ENCODE data around the gene MYH14.

MYH14 gene

DNA sequence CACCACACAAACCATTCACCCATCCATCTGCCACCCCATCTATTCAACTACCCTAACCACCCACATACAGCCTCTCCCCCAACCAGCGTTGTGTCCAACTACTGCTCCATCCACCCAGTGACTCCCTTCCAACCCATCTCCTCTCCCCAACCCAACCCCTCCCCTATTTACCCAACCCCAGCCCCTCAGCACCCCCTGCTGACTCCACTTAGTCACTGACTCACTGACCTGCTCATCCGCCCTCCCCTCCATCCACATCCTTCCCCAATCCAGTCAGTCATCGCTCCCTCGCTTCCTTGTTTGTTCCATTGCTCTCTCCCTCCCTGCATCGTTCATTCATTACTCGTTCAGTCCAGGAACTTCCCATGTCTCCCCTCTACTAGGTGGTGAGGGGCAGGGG lies 86.6 kb downstream of the MYH14 start:
- no peak overlapping the region for H3K27ac ChIP-seq (ENCODE audit: low read depth, low read length)
- H3K27me3 ChIP-seq (ENCODE audit: insufficient read depth, low read length) = peaks cover 9% of the 10 kb centered on the region; the same call in 1 of the 2 replicates
- H3K79me2 ChIP-seq (ENCODE audit: control insufficient read depth, insufficient read depth, low read length, unreplicated experiment) = no peaks in the 10 kb centered on the region
- H3K4me1 ChIP-seq (ENCODE audit: control insufficient read depth, insufficient read depth, low read length, unreplicated experiment) = no peaks in the 10 kb centered on the region
- no peak overlapping the region for H2AFZ ChIP-seq (ENCODE audit: low read length, unreplicated experiment)
- H3K36me3 ChIP-seq (ENCODE audit: insufficient read depth, low read length) = no peaks in the 10 kb centered on the region
- no peak overlapping the region for H3K4me3 ChIP-seq (ENCODE audit: low read depth, low read length)

- no peak overlapping the region for H2AFZ ChIP-seq (ENCODE audit: low read length, unreplicated experiment)
- H3K4me1 ChIP-seq (ENCODE audit: control insufficient read depth, insufficient read depth, low read length, unreplicated experiment) = no peaks in the 10 kb centered on the region
- no peaks in the 10 kb centered on the region for H3K79me2 ChIP-seq (ENCODE audit: control insufficient read depth, insufficient read depth, low read length, unreplicated experiment)
- H3K27ac ChIP-seq (ENCODE audit: low read depth, low read length) = no peak overlapping the region
- no peak overlapping the region for H3K4me3 ChIP-seq (ENCODE audit: low read depth, low read length)
- no peaks in the 10 kb centered on the region for H3K36me3 ChIP-seq (ENCODE audit: insufficient read depth, low read length)
- peaks cover 4% of the 10 kb centered on the region; the same call in 1 of the 2 replicates for H3K27me3 ChIP-seq (ENCODE audit: insufficient read depth, low read length)
Measured at GRCh38 chr19:50290775-50291174, 87.4 kb downstream of the MYH14 start.

GRCh38 chr19:50292216-50292827 lies 88.9 kb downstream of the MYH14 start:
- Histone ChIP-seq H3K27ac (ENCODE audit: low read depth, low read length) (no peak overlapping the region), H3K79me2 (ENCODE audit: control insufficient read depth, insufficient read depth, low read length, unreplicated experiment) (no peaks in the 10 kb centered on the region), H3K4me1 (ENCODE audit: control insufficient read depth, insufficient read depth, low read length, unreplicated experiment) (no peaks in the 10 kb centered on the region), H2AFZ (ENCODE audit: low read length, unreplicated experiment) (no peak overlapping the region), H3K36me3 (ENCODE audit: insufficient read depth, low read length) (no peaks in the 10 kb centered on the region), H3K27me3 (ENCODE audit: insufficient read depth, low read length) (peaks cover 3% of the 10 kb centered on the region; the same call in 1 of the 2 replicates), H3K4me3 (ENCODE audit: low read depth, low read length) (no peak overlapping the region)

- Histone ChIP-seq H3K36me3 (ENCODE audit: insufficient read depth, low read length) (no peaks in the 10 kb centered on the region), H3K27me3 (ENCODE audit: insufficient read depth, low read length) (peaks cover 3% of the 10 kb centered on the region; the same call in 1 of the 2 replicates), H3K4me1 (ENCODE audit: control insufficient read depth, insufficient read depth, low read length, unreplicated experiment) (no peaks in the 10 kb centered on the region), H3K27ac (ENCODE audit: low read depth, low read length) (no peak overlapping the region), H3K4me3 (ENCODE audit: low read depth, low read length) (no peak overlapping the region), H2AFZ (ENCODE audit: low read length, unreplicated experiment) (no peak overlapping the region), H3K79me2 (ENCODE audit: control insufficient read depth, insufficient read depth, low read length, unreplicated experiment) (no peaks in the 10 kb centered on the region)
Measured at GRCh38 chr19:50293263-50294004, 90.0 kb downstream of the MYH14 start.

- H3K36me3 ChIP-seq (ENCODE audit: insufficient read depth, low read length) = no peaks in the 10 kb centered on the region
- no peak overlapping the region for H3K4me3 ChIP-seq (ENCODE audit: low read depth, low read length)
- no peaks in the 10 kb centered on the region for H3K27me3 ChIP-seq (ENCODE audit: insufficient read depth, low read length)
- H3K27ac ChIP-seq (ENCODE audit: low read depth, low read length) = no peak overlapping the region
- no peaks in the 10 kb centered on the region for H3K4me1 ChIP-seq (ENCODE audit: control insufficient read depth, insufficient read depth, low read length, unreplicated experiment)
- no peak overlapping the region for H2AFZ ChIP-seq (ENCODE audit: low read length, unreplicated experiment)
- H3K79me2 ChIP-seq (ENCODE audit: control insufficient read depth, insufficient read depth, low read length, unreplicated experiment) = no peaks in the 10 kb centered on the region
Measured at GRCh38 chr19:50300051-50300450, 96.6 kb downstream of the MYH14 start.

GRCh38 chr19:50300814-50301606 lies 97.6 kb downstream of the MYH14 start:
- H2AFZ ChIP-seq (ENCODE audit: low read length, unreplicated experiment) = no peak overlapping the region
- H3K27ac ChIP-seq (ENCODE audit: low read depth, low read length) = peak overlapping the region; percentile 56; the same call in 1 of the 2 replicates
- H3K36me3 ChIP-seq (ENCODE audit: insufficient read depth, low read length) = no peaks in the 10 kb centered on the region
- no peaks in the 10 kb centered on the region for H3K79me2 ChIP-seq (ENCODE audit: control insufficient read depth, insufficient read depth, low read length, unreplicated experiment)
- no peaks in the 10 kb centered on the region for H3K27me3 ChIP-seq (ENCODE audit: insufficient read depth, low read length)
- no peak overlapping the region for H3K4me3 ChIP-seq (ENCODE audit: low read depth, low read length)
- H3K4me1 ChIP-seq (ENCODE audit: control insufficient read depth, insufficient read depth, low read length, unreplicated experiment) = no peaks in the 10 kb centered on the region

DNA sequence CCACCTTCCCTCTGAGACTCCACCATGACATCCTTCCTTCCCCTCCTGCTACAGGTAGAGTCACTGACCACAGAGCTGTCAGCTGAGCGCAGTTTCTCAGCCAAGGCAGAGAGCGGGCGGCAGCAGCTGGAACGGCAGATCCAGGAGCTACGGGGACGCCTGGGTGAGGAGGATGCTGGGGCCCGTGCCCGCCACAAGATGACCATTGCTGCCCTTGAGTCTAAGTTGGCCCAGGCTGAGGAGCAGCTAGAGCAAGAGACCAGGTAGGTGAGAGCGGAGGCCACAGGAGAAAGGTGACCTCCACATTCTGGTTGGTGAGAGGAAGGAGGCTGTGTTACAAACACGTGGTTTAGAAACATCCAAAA lies 98.2 kb downstream of the MYH14 start:
- H3K79me2 ChIP-seq (ENCODE audit: control insufficient read depth, insufficient read depth, low read length, unreplicated experiment) = no peaks in the 10 kb centered on the region
- peak overlapping the region; percentile 56; the same call in 1 of the 2 replicates for H3K27ac ChIP-seq (ENCODE audit: low read depth, low read length)

GRCh38 chr19:50303558-50303957 lies 100.1 kb downstream of the MYH14 start:
- Histone ChIP-seq H3K27ac (ENCODE audit: low read depth, low read length) (no peak overlapping the region), H3K36me3 (ENCODE audit: insufficient read depth, low read length) (no peaks in the 10 kb centered on the region), H2AFZ (ENCODE audit: low read length, unreplicated experiment) (no peak overlapping the region), H3K4me3 (ENCODE audit: low read depth, low read length) (no peak overlapping the region), H3K79me2 (ENCODE audit: control insufficient read depth, insufficient read depth, low read length, unreplicated experiment) (no peaks in the 10 kb centered on the region), H3K27me3 (ENCODE audit: insufficient read depth, low read length) (peaks cover 6% of the 10 kb centered on the region), H3K4me1 (ENCODE audit: control insufficient read depth, insufficient read depth, low read length, unreplicated experiment) (no peaks in the 10 kb centered on the region)

More for the DNA sequence above, 98.2 kb downstream of the MYH14 start:
- no peaks in the 10 kb centered on the region for H3K36me3 ChIP-seq (ENCODE audit: insufficient read depth, low read length)
- H2AFZ ChIP-seq (ENCODE audit: low read length, unreplicated experiment) = no peak overlapping the region
- no peaks in the 10 kb centered on the region for H3K4me1 ChIP-seq (ENCODE audit: control insufficient read depth, insufficient read depth, low read length, unreplicated experiment)
- H3K4me3 ChIP-seq (ENCODE audit: low read depth, low read length) = no peak overlapping the region
- no peaks in the 10 kb centered on the region for H3K27me3 ChIP-seq (ENCODE audit: insufficient read depth, low read length)

DNA sequence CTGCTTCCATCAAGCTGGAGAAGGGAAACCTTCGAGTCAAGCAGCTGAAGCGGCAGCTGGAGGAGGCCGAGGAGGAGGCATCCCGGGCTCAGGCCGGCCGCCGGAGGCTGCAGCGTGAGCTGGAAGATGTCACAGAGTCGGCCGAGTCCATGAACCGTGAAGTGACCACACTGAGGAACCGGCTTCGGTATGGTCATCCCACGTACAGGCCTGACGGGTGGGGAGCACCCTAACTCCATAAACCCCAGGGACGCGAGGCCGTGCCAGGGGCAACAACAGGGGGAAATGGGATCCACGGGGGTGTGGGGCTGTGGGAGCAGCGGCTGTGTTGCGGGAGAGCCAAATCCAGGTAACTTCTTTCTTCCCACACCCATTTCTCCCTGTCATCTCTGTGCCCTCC lies 105.6 kb downstream of the MYH14 start:
- peaks cover 46% of the 10 kb centered on the region for H3K27me3 ChIP-seq (ENCODE audit: insufficient read depth, low read length)
- H3K4me3 ChIP-seq (ENCODE audit: low read depth, low read length) = no peak overlapping the region
- no peaks in the 10 kb centered on the region for H3K4me1 ChIP-seq (ENCODE audit: control insufficient read depth, insufficient read depth, low read length, unreplicated experiment)
- H3K27ac ChIP-seq (ENCODE audit: low read depth, low read length) = no peak overlapping the region
- no peaks in the 10 kb centered on the region for H3K79me2 ChIP-seq (ENCODE audit: control insufficient read depth, insufficient read depth, low read length, unreplicated experiment)
- H3K36me3 ChIP-seq (ENCODE audit: insufficient read depth, low read length) = no peaks in the 10 kb centered on the region
- no peak overlapping the region for H2AFZ ChIP-seq (ENCODE audit: low read length, unreplicated experiment)

DNA sequence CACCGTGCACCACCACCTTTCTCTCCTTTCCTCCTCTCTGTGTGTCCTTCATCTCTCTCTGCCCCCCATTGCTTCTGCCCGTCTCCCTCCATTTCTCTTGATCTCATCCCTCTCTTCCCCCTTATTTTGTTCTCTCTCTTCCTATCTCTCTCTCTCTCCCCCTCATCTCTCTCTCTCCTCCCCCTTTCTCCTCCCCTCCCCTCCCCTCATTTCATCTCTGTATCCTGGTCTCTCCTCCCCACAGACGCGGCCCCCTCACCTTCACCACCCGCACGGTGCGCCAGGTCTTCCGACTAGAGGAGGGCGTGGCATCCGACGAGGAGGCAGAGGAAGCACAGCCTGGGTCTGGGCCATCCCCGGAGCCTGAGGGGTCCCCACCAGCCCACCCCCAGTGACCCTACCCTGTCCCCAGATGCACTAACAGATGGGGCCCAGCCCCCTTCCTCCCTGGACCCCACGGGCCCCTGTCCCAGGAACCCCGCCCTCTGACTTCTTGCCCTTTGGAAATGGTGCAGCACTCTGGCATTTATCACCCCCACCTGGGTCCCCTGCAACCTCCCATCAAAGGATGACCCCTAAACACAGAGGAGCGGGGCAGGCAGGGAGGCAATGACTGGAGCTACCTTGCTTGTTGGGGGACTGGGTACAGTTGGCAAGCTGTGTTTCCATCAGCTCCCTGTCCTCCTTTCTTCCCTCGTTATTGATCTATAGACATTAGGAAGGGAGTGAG lies 106.1 kb downstream of the MYH14 start:
- Histone ChIP-seq H2AFZ (ENCODE audit: low read length, unreplicated experiment) (no peak overlapping the region), H3K36me3 (ENCODE audit: insufficient read depth, low read length) (no peaks in the 10 kb centered on the region), H3K27ac (ENCODE audit: low read depth, low read length) (no peak overlapping the region), H3K4me1 (ENCODE audit: control insufficient read depth, insufficient read depth, low read length, unreplicated experiment) (no peaks in the 10 kb centered on the region), H3K27me3 (ENCODE audit: insufficient read depth, low read length) (peaks cover 51% of the 10 kb centered on the region), H3K4me3 (ENCODE audit: low read depth, low read length) (no peak overlapping the region), H3K79me2 (ENCODE audit: control insufficient read depth, insufficient read depth, low read length, unreplicated experiment) (no peaks in the 10 kb centered on the region)

All from ACC112 (cell line).